K562 (cell line): ENCODE results near the gene HOXA9. TPM values are rescaled to one million over a fixed set of nuclear protein-coding genes. Genes with fewer than 3 reads are reported as not detected.

Experiments
- ATAC-seq: fragments of 200-7000 bp; cut with Tn5 transposase; 3 replicates; pipeline ENCODE4 v1.9.1; 2020; ENCODE audit warnings: moderate library complexity
- BruUV-seq: library from RNA; stranded (reverse); fragments of 400-500 nt; replicated peaks from 2 replicates; lab custom pipeline; 2021; lab: Mats Ljungman, UMichigan
- CTCF ChIA-PET: fragments of 300-600 bp; formaldehyde crosslinking; extraction: SDS; loops from one replicate; lab custom pipeline; 2021; ENCODE audit warnings: low intra/inter-chr PET ratio; lab: Yijun Ruan, JAX
- POLR2A ChIA-PET: fragments of 300-600, 350-650 bp; sonication (Branson Sonifier 250); formaldehyde crosslinking; extraction: SDS; loops from one replicate; lab custom pipeline; 2021; ENCODE audit warnings: antibody characterized with exemption, inconsistent platforms; lab: Yijun Ruan, JAX
- DNase-seq, 4 experiments: peaks; one replicate each; pipeline versions ENCODE4 v3.0.0 to v3.0.0-alpha.2; 2011 to 2018; ENCODE audit warnings: low spot score in 3 of 4, mixed read lengths in 3 of 4; ENCODE audit errors: extremely low read depth in 1 of 4
- FAIRE-seq: peaks from 2 replicates; lab custom pipeline; 2011; peaks lifted over from hg19 to GRCh38; lab: Jason Lieb, UNC
- H2AFZ ChIP-seq: 2 replicates; pipeline ENCODE4 v1.6.0; 2011; ENCODE audit warnings: low read depth, low read length, control low read depth, inconsistent platforms
- H3K27ac ChIP-seq: fragments of 200-600 bp; 3 replicates; pipeline ENCODE4 v1.8.0; 2011; ENCODE audit warnings: low read depth, mild to moderate bottlenecking, control low read depth, inconsistent platforms, low read length, moderate library complexity, mixed read lengths; ENCODE audit errors: extremely low read depth
- H3K27me3 ChIP-seq, 2 experiments: fragments of 300-600 bp in 1 of 2; 2 replicates in 1 of 2; 3 replicates in 1 of 2; pipeline versions ENCODE4 v1.6.0 to v1.8.0; 2011; ENCODE audit warnings: inconsistent platforms in 2 of 2, low read length in 2 of 2, mild to moderate bottlenecking in 1 of 2, mixed read lengths in 1 of 2, moderate library complexity in 1 of 2; ENCODE audit not compliant: control insufficient read depth in 2 of 2, insufficient read depth in 2 of 2
- H3K36me3 ChIP-seq: fragments of 300-600 bp; 3 replicates; pipeline ENCODE4 v1.8.0; 2011; ENCODE audit warnings: mild to moderate bottlenecking, low read length, inconsistent platforms; ENCODE audit not compliant: control insufficient read depth, insufficient read depth
- H3K4me1 ChIP-seq, 2 experiments: fragments of 200-600 bp in 1 of 2; replicated peaks in 1 of 2; 2 replicates in 1 of 2; 3 replicates in 1 of 2; pipeline versions ENCODE4 v1.5.1 to v1.8.0; 2011; ENCODE audit warnings: inconsistent platforms in 2 of 2, low read length in 2 of 2, mild to moderate bottlenecking in 1 of 2, mixed read lengths in 1 of 2, moderate library complexity in 1 of 2; ENCODE audit not compliant: control insufficient read depth in 2 of 2, insufficient read depth in 2 of 2
- H3K4me2 ChIP-seq: 2 replicates; pipeline ENCODE4 v1.6.1; 2011; ENCODE audit warnings: low read length, control low read depth, inconsistent platforms, mixed read lengths; ENCODE audit not compliant: insufficient read depth
- H3K4me3 ChIP-seq: fragments of 200-600 bp; sonication (generic), shearing (Covaris generic); 2 replicates; pipeline ENCODE4 v1.5.1; 2016; ENCODE audit warnings: control low read depth, inconsistent platforms
- H3K79me2 ChIP-seq: fragments of 200-600 bp; 3 replicates; pipeline ENCODE4 v1.8.0; 2011; ENCODE audit warnings: low read length, inconsistent platforms; ENCODE audit not compliant: control insufficient read depth, insufficient read depth
- H3K9ac ChIP-seq, 2 experiments: 2 replicates each; pipeline versions ENCODE4 v1.6.0 to v1.6.1; 2011; ENCODE audit warnings: low read depth in 2 of 2, low read length in 2 of 2, control low read depth in 1 of 2, inconsistent platforms in 1 of 2, mild to moderate bottlenecking in 1 of 2, mixed read lengths in 1 of 2; ENCODE audit not compliant: insufficient read depth in 1 of 2
- H3K9me1 ChIP-seq: one replicate; pipeline ENCODE4 v1.6.0; 2011; ENCODE audit warnings: inconsistent platforms, mild to moderate bottlenecking, low read length, moderate library complexity; ENCODE audit not compliant: control insufficient read depth, insufficient read depth
- H3K9me3 ChIP-seq: replicated peaks from 2 replicates; pipeline ENCODE4 v1.5.1; 2011; ENCODE audit warnings: low read depth, low read length, inconsistent platforms; ENCODE audit not compliant: control insufficient read depth, insufficient read depth
- H4K20me1 ChIP-seq: replicated peaks from 2 replicates; pipeline ENCODE4 v1.6.1; 2011; ENCODE audit warnings: low read length, inconsistent platforms, mixed read lengths; ENCODE audit not compliant: control insufficient read depth, insufficient read depth
- ELF4 ChIP-seq: fragments of 450-650 bp; formaldehyde crosslinking; IDR thresholded peaks from 2 replicates; pipeline ENCODE4 v1.4.0; 2022; ENCODE audit warnings: missing genetic modification characterization
- EP300 ChIP-seq: IDR thresholded peaks from 2 replicates; pipeline ENCODE4 v1.6.1; 2012; ENCODE audit warnings: low read length, improper control_type of control experiment
- FOXK1 ChIP-seq: sonication (generic); formaldehyde crosslinking; IDR thresholded peaks from 2 replicates; pipeline ENCODE4 v1.8.0; 2022; ENCODE audit warnings: missing genetic modification reagents, mild to moderate bottlenecking, borderline replicate concordance
- HCFC1 ChIP-seq: IDR thresholded peaks from 2 replicates; pipeline ENCODE4 v1.6.1; 2012; ENCODE audit warnings: low read depth, low read length, improper control_type of control experiment
- ILF3 ChIP-seq: fragments of 450-650 bp; IDR thresholded peaks from 2 replicates; pipeline ENCODE4 v1.6.1; 2018; ENCODE audit warnings: antibody characterized with exemption, mild to moderate bottlenecking, moderate library complexity, borderline replicate concordance
- PML ChIP-seq: IDR thresholded peaks from 2 replicates; pipeline ENCODE4 v1.6.1; 2012; ENCODE audit warnings: low read length, inconsistent platforms
- STAT5A ChIP-seq: IDR thresholded peaks from 2 replicates; pipeline ENCODE4 v1.6.1; 2012; ENCODE audit warnings: low read length, inconsistent platforms, borderline replicate concordance
- ZFP36 ChIP-seq: fragments of 150-350 bp; IDR thresholded peaks from 2 replicates; pipeline ENCODE4 v1.6.1; 2018; ENCODE audit warnings: low read length, low read depth; ENCODE audit not compliant: partially characterized antibody
- ZNF146 ChIP-seq: IDR thresholded peaks from one replicate; pipeline ENCODE4 v1.6.1; 2018; ENCODE audit warnings: missing compliant biosample characterization; ENCODE audit not compliant: unreplicated experiment
- ZNF263 ChIP-seq: sonication (generic); formaldehyde crosslinking; IDR thresholded peaks from 2 replicates; pipeline ENCODE4 v1.8.0; 2022; ENCODE audit warnings: mild to moderate bottlenecking, missing genetic modification reagents, borderline replicate concordance
- ZNF384 ChIP-seq: IDR thresholded peaks from 2 replicates; pipeline ENCODE4 v1.6.1; 2012; ENCODE audit warnings: low read depth, low read length, improper control_type of control experiment
- ZNF589 ChIP-seq: fragments of 200-800 bp; sonication (Bioruptor generic); IDR thresholded peaks from 2 replicates; pipeline ENCODE4 v1.6.1; 2016; ENCODE audit warnings: low read depth, missing genetic modification characterization, missing compliant biosample characterization
- ZNF785 ChIP-seq: fragments of 250-450 bp; sonication (Bioruptor Pico); IDR thresholded peaks from 2 replicates; pipeline ENCODE4 v1.4.0; 2020; ENCODE audit warnings: mild to moderate bottlenecking
- WGBS: fragments of 100-300 bp; shearing (Covaris generic); methylation state at CpG from one replicate; pipeline ENCODE4 v1.1.6; 2016; ENCODE audit warnings: low coverage, mixed read lengths; ENCODE audit not compliant: insufficient coverage; ENCODE audit errors: missing lambda C conversion rate; 5-methylcytosine and 5-hydroxymethylcytosine counted together
- in situ Hi-C: fragments of 300-500 bp; cut with MboI; formaldehyde crosslinking; loops from 4 replicates; pipeline ENCODE4 v1.15.0; 2018; ENCODE audit warnings: inconsistent platforms, mixed read lengths
- intact Hi-C: fragments of 100-400 bp; cut with micrococcal nuclease; formaldehyde crosslinking; loops from 2 replicates; pipeline ENCODE4 v1.14.2; 2022
- polyA plus RNA-seq, 8 experiments: library from polyadenylated mRNA; depleted of rRNA in 4 of 8; stranded (reverse) in 5 of 8; unstranded in 3 of 8; fragments of >200 nt; fragmentation: Nextera tagmentation in 2 of 8; fragmentation: Illumina TruSeq in 1 of 8; extraction: Ambion mirVana in 2 of 8; extraction: Trizol in 1 of 8; gene quantifications; 2 replicates each; pipeline versions ENCODE4 v1.2.1 to v1.2.3, GENCODE V29; 2011 to 2014; ENCODE audit warnings: inconsistent platforms in 1 of 8, missing spikeins in 1 of 8
- total RNA-seq, 7 experiments: library from RNA; depleted of rRNA in 6 of 7; stranded (reverse); fragments of >200 nt in 6 of 7; fragmentation: Illumina TruSeq in 2 of 7; extraction: Trizol in 2 of 7; gene quantifications; 2 replicates each; pipeline versions ENCODE4 v1.2.1 to v1.2.3, GENCODE V29; 2011 to 2021; ENCODE audit warnings: low replicate concordance in 1 of 7
- TF ChIP-seq, protein P1 (sequence below): IDR thresholded peaks from 2 replicates; pipeline ENCODE4 v1.6.1; 2011; ENCODE audit warnings: borderline replicate concordance, low read depth, mild to moderate bottlenecking, moderate library complexity, low read length; ENCODE audit not compliant: insufficient read depth, poor library complexity, severe bottlenecking

Gene HOXA9
- total and polyA plus RNA-seq, 9 of the 15 experiments (the other 6 are each of a cell fraction or from before 2014, with no cell fraction given) = not detected

DNA sequence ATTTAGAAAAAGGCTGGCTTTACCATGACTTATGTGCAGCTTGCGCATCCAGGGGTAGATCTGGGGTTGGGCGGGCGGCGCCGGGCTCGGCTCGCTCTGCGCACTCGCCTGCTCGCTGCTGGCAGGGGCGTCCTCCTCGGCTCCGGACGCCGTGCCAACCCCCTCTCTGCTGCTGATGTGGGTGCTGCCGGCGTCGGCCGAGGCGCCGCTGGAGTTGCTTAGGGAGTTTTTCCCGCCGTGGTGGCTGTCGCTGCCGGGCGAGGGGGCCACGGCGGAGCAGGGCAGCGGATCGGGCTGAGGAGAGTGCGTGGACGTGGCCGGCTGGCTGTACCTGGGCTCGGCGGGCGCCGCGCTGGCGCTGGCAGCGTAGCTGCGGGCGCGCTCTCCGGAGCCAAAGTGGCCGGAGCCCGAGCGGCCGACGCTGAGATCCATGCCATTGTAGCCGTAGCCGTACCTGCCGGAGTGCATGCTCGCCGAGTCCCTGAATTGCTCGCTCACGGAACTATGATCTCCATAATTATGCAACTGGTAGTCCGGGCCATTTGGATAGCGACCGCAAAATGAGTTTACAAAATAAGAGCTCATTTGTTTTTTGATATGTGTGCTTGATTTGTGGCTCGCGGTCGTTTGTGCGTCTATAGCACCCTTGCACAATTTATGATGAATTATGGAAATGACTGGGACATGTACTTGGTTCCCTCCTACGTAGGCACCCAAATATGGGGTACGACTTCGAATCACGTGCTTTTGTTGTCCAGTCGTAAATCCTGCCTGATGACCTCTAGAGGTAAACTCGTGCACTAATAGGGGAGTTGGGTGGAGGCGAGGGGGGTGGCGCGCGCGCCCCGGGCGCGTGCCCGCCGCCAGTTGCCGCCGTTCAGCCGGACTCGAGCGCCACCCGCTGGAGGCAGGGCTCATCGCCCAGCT, 22.1 kb downstream of the HOXA9 start, which contains the start of gene HOXA5:
Gene HOXA5, minus strand, starts transcription at position 659 of the 927 bp plus-strand sequence. Its CDS starts 74 bp downstream, at position 585.
- BruUV-seq = no TSS peak
- Histone ChIP-seq H4K20me1 (no peaks in the 10 kb centered on the region), H3K4me1 (peaks cover 0 to 20% of the 10 kb centered on the region in 2 experiments; a peak in 2 of 5 replicates), H3K9me1 (no peaks in the 10 kb centered on the region), H3K27ac (no peak within 1 kb of the TSS), H2AFZ (no peak within 1 kb of the TSS), H3K9me3 (no peaks in the 10 kb centered on the region), H3K27me3 (peaks cover 30 to 87% of the 10 kb centered on the region in 2 experiments), H3K9ac (no peak within 1 kb of the TSS), H3K4me2 (no peak within 1 kb of the TSS), H3K4me3 (no peak within 1 kb of the TSS), H3K79me2 (no peaks in the 10 kb centered on the region), H3K36me3 (no peaks in the 10 kb centered on the region)
- intact Hi-C loops (no loop called here), in situ Hi-C loops (loop anchor here (10.0 kb wide), 1 partner anchor 288 kb away; no protein-coding TSS in a partner anchor)
- ChIA-PET POLR2A (interaction anchor here (0.6 to 0.7 kb wide), 2 partner anchors 19 to 32 kb away, joined by 3 read pairs; no protein-coding TSS in a partner anchor), CTCF (no interaction called here)
- no peak for ATAC-seq
- TF ChIP-seq ZNF146 (CRISPR knock-in tag) (no peak), ZNF384 (no peak), EP300 (no peak), STAT5A (no peak), ZFP36 (no peak), ELF4 (no peak), ZNF589 (no peak), ZNF263 (CRISPR knock-in tag) (no peak), PML (no peak), HCFC1 (no peak), ILF3 (no peak), FOXK1 (CRISPR knock-in tag) (no peak), ZNF785 (CRISPR knock-in tag) (no peak)
- TF ChIP-seq, protein P1, sequence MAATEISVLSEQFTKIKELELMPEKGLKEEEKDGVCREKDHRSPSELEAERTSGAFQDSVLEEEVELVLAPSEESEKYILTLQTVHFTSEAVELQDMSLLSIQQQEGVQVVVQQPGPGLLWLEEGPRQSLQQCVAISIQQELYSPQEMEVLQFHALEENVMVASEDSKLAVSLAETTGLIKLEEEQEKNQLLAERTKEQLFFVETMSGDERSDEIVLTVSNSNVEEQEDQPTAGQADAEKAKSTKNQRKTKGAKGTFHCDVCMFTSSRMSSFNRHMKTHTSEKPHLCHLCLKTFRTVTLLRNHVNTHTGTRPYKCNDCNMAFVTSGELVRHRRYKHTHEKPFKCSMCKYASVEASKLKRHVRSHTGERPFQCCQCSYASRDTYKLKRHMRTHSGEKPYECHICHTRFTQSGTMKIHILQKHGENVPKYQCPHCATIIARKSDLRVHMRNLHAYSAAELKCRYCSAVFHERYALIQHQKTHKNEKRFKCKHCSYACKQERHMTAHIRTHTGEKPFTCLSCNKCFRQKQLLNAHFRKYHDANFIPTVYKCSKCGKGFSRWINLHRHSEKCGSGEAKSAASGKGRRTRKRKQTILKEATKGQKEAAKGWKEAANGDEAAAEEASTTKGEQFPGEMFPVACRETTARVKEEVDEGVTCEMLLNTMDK = no peak
- FAIRE-seq = no peak
- no peak for DNase-seq
- 65% methylated on average over 72 of the region's 86 CpGs for WGBS
